Stimulated activated CD8-positive, alpha-beta memory T cell treated with anti-CD3 and anti-CD28 coated beads, Interleukin-4, amount 100 ng/mL, for 48 hours (primary cell): Measurements from ENCODE around the gene AFTPH.

ENCODE experiments used
- DNase-seq: peaks from one replicate; pipeline ENCODE4 v3.0.0-alpha.2; 2020

AFTPH gene

GRCh38 chr2:64593035-64593655, 69.0 kb downstream of the AFTPH start:
- DNase-seq, result no peak

GRCh38 chr2:64594226-64594989, 70.3 kb downstream of the AFTPH start:
- DNase-seq, result no peak

GRCh38 chr2:64595397-64596176, 71.5 kb downstream of the AFTPH start:
- no peak for DNase-seq

- no peak for DNase-seq
Measured at GRCh38 chr2:64598226-64598625, 74.1 kb downstream of the AFTPH start.

- DNase-seq, result no peak
Measured at GRCh38 chr2:64599469-64599868, 75.3 kb downstream of the AFTPH start.

GRCh38 chr2:64601034-64601754, 77.1 kb downstream of the AFTPH start:
- DNase-seq, result no peak

GRCh38 chr2:64601785-64602391, 77.8 kb downstream of the AFTPH start:
- DNase-seq, result no peak

GRCh38 chr2:64602436-64602835, 78.3 kb downstream of the AFTPH start:
- no peak for DNase-seq

GRCh38 chr2:64604155-64604554, 80.0 kb downstream of the AFTPH start:
- DNase-seq, result peak; percentile 10

- peak; percentile 14 for DNase-seq
Measured at GRCh38 chr2:64605026-64605471, 80.9 kb downstream of the AFTPH start.

GRCh38 chr2:64605991-64606478, 81.9 kb downstream of the AFTPH start:
- DNase-seq, result no peak

GRCh38 chr2:64606479-64607363, 82.6 kb downstream of the AFTPH start:
- peak; percentile 89 for DNase-seq

GRCh38 chr2:64607381-64608304, 83.5 kb downstream of the AFTPH start:
- DNase-seq, result peak; percentile 25

- no peak for DNase-seq
Measured at GRCh38 chr2:64608867-64609226, 84.7 kb downstream of the AFTPH start.

GRCh38 chr2:64609227-64609941, 85.3 kb downstream of the AFTPH start:
- peak; percentile 76 for DNase-seq

GRCh38 chr2:64609942-64610281, 85.8 kb downstream of the AFTPH start:
- no peak for DNase-seq

- peak; percentile 21 for DNase-seq
Measured at GRCh38 chr2:64610316-64610855, 86.3 kb downstream of the AFTPH start.

GRCh38 chr2:64612575-64613195, 88.6 kb downstream of the AFTPH start:
- peak; percentile 10 for DNase-seq

GRCh38 chr2:64613276-64613675, 89.1 kb downstream of the AFTPH start:
- peak; percentile 10 for DNase-seq
